ENCODE measurements around the gene AFTPH.
A peak's percentile ranks its signal among the peaks of the same experiment; 100 is the strongest.

GRCh38 chr2:64609227-64609941 is 85.3 kb downstream of the AFTPH start:
- TF ChIP-seq RAD21 (IDR thresholded peaks at IDR 0.05; ENCODE audit: low read depth) (peak; percentile 21; the same call in 1 of the 2 replicates), CREB1 (IDR thresholded peaks at IDR 0.05; ENCODE audit: low read depth) (no peak), EGR1 (IDR thresholded peaks at IDR 0.05) (no peak), EP300 (IDR thresholded peaks at IDR 0.05; ENCODE audit: borderline replicate concordance) (no peak), TAF1 (IDR thresholded peaks at IDR 0.05; ENCODE audit: low read depth) (no peak), FOXM1 (IDR thresholded peaks at IDR 0.05; ENCODE audit: borderline replicate concordance, low read depth) (no peak), CEBPB (IDR thresholded peaks at IDR 0.05) (no peak), NFIC (IDR thresholded peaks at IDR 0.05) (no peak), USF1 (IDR thresholded peaks at IDR 0.05) (no peak), ZBTB7A (IDR thresholded peaks at IDR 0.05; ENCODE audit: low read depth) (no peak)
- TF ChIP-seq, protein P1, sequence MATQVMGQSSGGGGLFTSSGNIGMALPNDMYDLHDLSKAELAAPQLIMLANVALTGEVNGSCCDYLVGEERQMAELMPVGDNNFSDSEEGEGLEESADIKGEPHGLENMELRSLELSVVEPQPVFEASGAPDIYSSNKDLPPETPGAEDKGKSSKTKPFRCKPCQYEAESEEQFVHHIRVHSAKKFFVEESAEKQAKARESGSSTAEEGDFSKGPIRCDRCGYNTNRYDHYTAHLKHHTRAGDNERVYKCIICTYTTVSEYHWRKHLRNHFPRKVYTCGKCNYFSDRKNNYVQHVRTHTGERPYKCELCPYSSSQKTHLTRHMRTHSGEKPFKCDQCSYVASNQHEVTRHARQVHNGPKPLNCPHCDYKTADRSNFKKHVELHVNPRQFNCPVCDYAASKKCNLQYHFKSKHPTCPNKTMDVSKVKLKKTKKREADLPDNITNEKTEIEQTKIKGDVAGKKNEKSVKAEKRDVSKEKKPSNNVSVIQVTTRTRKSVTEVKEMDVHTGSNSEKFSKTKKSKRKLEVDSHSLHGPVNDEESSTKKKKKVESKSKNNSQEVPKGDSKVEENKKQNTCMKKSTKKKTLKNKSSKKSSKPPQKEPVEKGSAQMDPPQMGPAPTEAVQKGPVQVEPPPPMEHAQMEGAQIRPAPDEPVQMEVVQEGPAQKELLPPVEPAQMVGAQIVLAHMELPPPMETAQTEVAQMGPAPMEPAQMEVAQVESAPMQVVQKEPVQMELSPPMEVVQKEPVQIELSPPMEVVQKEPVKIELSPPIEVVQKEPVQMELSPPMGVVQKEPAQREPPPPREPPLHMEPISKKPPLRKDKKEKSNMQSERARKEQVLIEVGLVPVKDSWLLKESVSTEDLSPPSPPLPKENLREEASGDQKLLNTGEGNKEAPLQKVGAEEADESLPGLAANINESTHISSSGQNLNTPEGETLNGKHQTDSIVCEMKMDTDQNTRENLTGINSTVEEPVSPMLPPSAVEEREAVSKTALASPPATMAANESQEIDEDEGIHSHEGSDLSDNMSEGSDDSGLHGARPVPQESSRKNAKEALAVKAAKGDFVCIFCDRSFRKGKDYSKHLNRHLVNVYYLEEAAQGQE (IDR thresholded peaks at IDR 0.05; ENCODE audit: low read depth), result no peak
- TF ChIP-seq, protein P2, sequence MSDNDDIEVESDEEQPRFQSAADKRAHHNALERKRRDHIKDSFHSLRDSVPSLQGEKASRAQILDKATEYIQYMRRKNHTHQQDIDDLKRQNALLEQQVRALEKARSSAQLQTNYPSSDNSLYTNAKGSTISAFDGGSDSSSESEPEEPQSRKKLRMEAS (IDR thresholded peaks at IDR 0.05), result no peak
